NCI-H2171 treated with DMSO at 0.1 percent for 48 hours (cell line): ENCODE data around the gene ZNF133.
"Not testable (repeated sequence)": the region's sequence is repeated elsewhere in the genome, so short reads cannot be mapped to it uniquely, and the experiment has no call there.

Source experiments
- DNase-seq: peaks from one replicate; lab custom pipeline; 2025; lab: John Stamatoyannopoulos, UW

ZNF133 gene

GRCh38 chr20:18284805-18285533 is 3.4 kb upstream of the ZNF133 start:
- no peak for DNase-seq

GRCh38 chr20:18287546-18287914 is 797 bp upstream of the ZNF133 start:
- no peak for DNase-seq

GRCh38 chr20:18288749-18289267 is 481 bp downstream of the ZNF133 start:
- DNase-seq = no peak

- no peak for DNase-seq
Observed at GRCh38 chr20:18289306-18289705, 979 bp downstream of the ZNF133 start.

GRCh38 chr20:18299364-18299763 is 11.0 kb downstream of the ZNF133 start:
- no peak for DNase-seq

GRCh38 chr20:18304618-18305017 is 16.3 kb downstream of the ZNF133 start:
- DNase-seq = no peak

GRCh38 chr20:18307301-18307700 is 19.0 kb downstream of the ZNF133 start:
- no peak for DNase-seq

- no peak for DNase-seq
Observed at GRCh38 chr20:18310051-18310450, 21.7 kb downstream of the ZNF133 start.

- DNase-seq = no peak
Observed at GRCh38 chr20:18310592-18310991, 22.3 kb downstream of the ZNF133 start.

GRCh38 chr20:18312723-18313122 is 24.4 kb downstream of the ZNF133 start:
- no peak for DNase-seq

GRCh38 chr20:18313411-18313810 is 25.1 kb downstream of the ZNF133 start:
- no peak for DNase-seq

- DNase-seq = no peak
Observed at GRCh38 chr20:18314786-18315406, 26.6 kb downstream of the ZNF133 start.

GRCh38 chr20:18316166-18316565 is 27.8 kb downstream of the ZNF133 start:
- no peak for DNase-seq

- no peak for DNase-seq
Observed at GRCh38 chr20:18321316-18321715, 33.0 kb downstream of the ZNF133 start.

- no peak for DNase-seq
Observed at GRCh38 chr20:18321976-18322950, 33.9 kb downstream of the ZNF133 start.

GRCh38 chr20:18323705-18324104 is 35.4 kb downstream of the ZNF133 start:
- no peak for DNase-seq

GRCh38 chr20:18324596-18325089 is 36.3 kb downstream of the ZNF133 start:
- DNase-seq = no peak

- no peak for DNase-seq
Observed at GRCh38 chr20:18326990-18327389, 38.7 kb downstream of the ZNF133 start.

- DNase-seq = no peak
Observed at GRCh38 chr20:18331694-18332093, 43.4 kb downstream of the ZNF133 start.

- not testable (repeated sequence) for DNase-seq
Observed at GRCh38 chr20:18349749-18350148, 61.4 kb downstream of the ZNF133 start.

- DNase-seq = no peak
Observed at GRCh38 chr20:18359854-18360253, 71.5 kb downstream of the ZNF133 start.

- no peak for DNase-seq
Observed at GRCh38 chr20:18360635-18361034, 72.3 kb downstream of the ZNF133 start.
